ENCODE results near the gene CDKAL1. TPM values are rescaled to one million over a fixed set of nuclear protein-coding genes. Genes with fewer than 3 reads are reported as not detected.

The CDKAL1 gene
- total and polyA plus RNA-seq, 10 of the 15 experiments (the other 5 are each of a cell fraction or from before 2014, with no cell fraction given) = 10.7 to 26.9 (median 17.3) TPM

DNA sequence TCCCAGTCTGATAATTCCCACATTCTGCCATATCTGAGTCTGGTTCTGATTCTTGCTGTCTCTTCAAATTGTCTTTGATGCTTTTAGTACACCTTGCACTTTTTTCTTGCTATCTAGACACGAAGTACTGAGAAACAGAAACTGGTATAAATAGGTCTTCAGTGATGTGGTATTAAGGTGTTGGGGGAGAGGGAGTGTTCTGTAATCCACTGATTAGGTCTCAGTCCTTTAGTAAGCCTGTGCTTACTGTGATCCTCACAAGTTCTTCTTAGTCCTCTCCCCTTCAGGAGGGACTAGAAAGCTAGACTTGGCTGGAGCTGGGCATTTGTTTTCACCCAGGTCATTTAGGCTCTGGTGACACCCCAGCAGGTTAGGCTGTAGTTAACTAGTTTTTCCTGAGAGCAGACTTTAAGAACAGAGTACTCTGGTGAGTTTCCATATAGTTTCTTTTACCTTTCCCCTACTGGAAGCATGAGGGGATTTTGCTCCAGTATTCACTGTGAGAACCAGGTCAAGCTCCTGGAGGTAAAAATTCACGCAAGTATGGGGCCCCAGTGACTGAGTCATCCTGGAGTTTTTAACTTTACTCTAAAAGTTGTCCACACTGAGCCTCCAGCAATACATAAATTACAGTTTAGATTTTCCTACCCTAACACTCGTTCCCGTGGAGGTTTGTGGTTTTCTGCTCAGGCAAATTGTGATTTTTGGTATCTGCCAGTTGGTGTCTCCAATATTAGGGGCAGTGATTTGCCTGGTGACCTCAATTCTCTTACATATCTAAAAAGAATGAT lies 154.6 kb downstream of the CDKAL1 start:
- ATAC-seq (peak; percentile 96), DNase-seq (ENCODE audit: low read depth, low spot score) (peak; percentile 59), FAIRE-seq (peak; percentile 80)
- ChIA-PET RAD21 (ENCODE audit: unreplicated experiment) (interaction anchor here (1.0 to 2.4 kb wide), 2 partner anchors 14 to 19 kb away, joined by 3 to 7 read pairs; no protein-coding TSS in a partner anchor), POLR2A (interaction anchor here (0.6 to 1.4 kb wide), 2 partner anchors 19 to 1354 kb away, joined by 3 read pairs; no protein-coding TSS in a partner anchor), CTCF (interaction anchor here (1.1 to 1.2 kb wide), 2 partner anchors 11 to 66 kb away, joined by 3 to 4 read pairs; no protein-coding TSS in a partner anchor), SMC1A (ENCODE audit: uncharacterized antibody, unreplicated experiment) (interaction anchor here (0.8 to 3.4 kb wide), 10 partner anchors 8 to 315 kb away, joined by 3 to 13 read pairs (median 4); no protein-coding TSS in a partner anchor)
- Histone ChIP-seq H3K9me3 (replicated peaks; ENCODE audit: control insufficient read depth, insufficient read depth, low read length) (no peaks in the 10 kb centered on the region; the same call in 2 of the 3 replicates), H3K4me1 (ENCODE audit: control insufficient read depth, insufficient read depth, low read length) (peaks cover 13% of the 10 kb centered on the region), H3K4me3 (peak overlapping the region; percentile 38; the same call in 1 of the 2 replicates), H3K36me3 (ENCODE audit: control insufficient read depth in 2 of 2, insufficient read depth in 2 of 2, low read length in 1 of 2) (no peaks in the 10 kb centered on the region), H2AFZ (ENCODE audit: control insufficient read depth, low read depth, low read length) (peak overlapping the region; percentile 49), H3K27me3 (replicated peaks in 1 of 2; ENCODE audit: control insufficient read depth in 2 of 2, insufficient read depth in 2 of 2, low read length in 1 of 2) (no peaks in the 10 kb centered on the region), H4K20me1 (ENCODE audit: control insufficient read depth, insufficient read depth) (no peaks in the 10 kb centered on the region), H3K27ac (ENCODE audit: control insufficient read depth, insufficient read depth) (peak overlapping the region; percentile 72), H3K4me2 (ENCODE audit: control insufficient read depth, insufficient read depth) (peak overlapping the region; percentile 77), H3K79me2 (ENCODE audit: control insufficient read depth, insufficient read depth, low read length) (no peaks in the 10 kb centered on the region; the same call in 1 of the 2 replicates), H3K9ac (ENCODE audit: control insufficient read depth, insufficient read depth, low read length) (peak overlapping the region; percentile 60)
- TSS peak; percentile 62 for BruUV-seq (replicated peaks)
- in situ Hi-C loops (cut with MboI) = no loop called here
- intact Hi-C loops (cut with micrococcal nuclease; ENCODE audit: unreplicated experiment) = no loop called here
- 0% methylated on average over 4 of the region's 4 CpGs for WGBS (ENCODE audit: insufficient coverage, insufficient replicate concordance, low lambda C conversion rate, missing lambda C conversion rate)
- TF ChIP-seq SIX5 (IDR thresholded peaks at IDR 0.05; ENCODE audit: low read depth, low read length, severe bottlenecking) (no peak), KAT2A (conservative IDR thresholded peaks at IDR 0.05; ENCODE audit: control insufficient read depth, low read depth, low read length) (no peak), RBBP5 (conservative IDR thresholded peaks at IDR 0.05) (no peak), IRF4 (IDR thresholded peaks at IDR 0.05; ENCODE audit: low read depth, low read length) (peak; percentile 70), HDAC2 (IDR thresholded peaks at IDR 0.05) (no peak), STAT1 (conservative IDR thresholded peaks at IDR 0.05) (no peak), EZH2 (IDR thresholded peaks at IDR 0.05; ENCODE audit: borderline replicate concordance, control insufficient read depth, low read depth, low read length) (no peak), POU2F2 (IDR thresholded peaks at IDR 0.05; ENCODE audit: borderline replicate concordance, low read depth, low read length) (peak; percentile 12; the same call in 1 of the 3 replicates), BACH1 (IDR thresholded peaks at IDR 0.05; ENCODE audit: borderline replicate concordance) (no peak), BRCA1 (IDR thresholded peaks at IDR 0.05; ENCODE audit: low read depth, low read length) (no peak)
- TF ChIP-seq, protein P1, sequence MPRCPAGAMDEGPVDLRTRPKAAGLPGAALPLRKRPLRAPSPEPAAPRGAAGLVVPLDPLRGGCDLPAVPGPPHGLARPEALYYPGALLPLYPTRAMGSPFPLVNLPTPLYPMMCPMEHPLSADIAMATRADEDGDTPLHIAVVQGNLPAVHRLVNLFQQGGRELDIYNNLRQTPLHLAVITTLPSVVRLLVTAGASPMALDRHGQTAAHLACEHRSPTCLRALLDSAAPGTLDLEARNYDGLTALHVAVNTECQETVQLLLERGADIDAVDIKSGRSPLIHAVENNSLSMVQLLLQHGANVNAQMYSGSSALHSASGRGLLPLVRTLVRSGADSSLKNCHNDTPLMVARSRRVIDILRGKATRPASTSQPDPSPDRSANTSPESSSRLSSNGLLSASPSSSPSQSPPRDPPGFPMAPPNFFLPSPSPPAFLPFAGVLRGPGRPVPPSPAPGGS (IDR thresholded peaks at IDR 0.05; ENCODE audit: borderline replicate concordance, insufficient read depth, low read depth, low read length, poor library complexity, severe bottlenecking) = no peak
- TF ChIP-seq, protein P2, sequence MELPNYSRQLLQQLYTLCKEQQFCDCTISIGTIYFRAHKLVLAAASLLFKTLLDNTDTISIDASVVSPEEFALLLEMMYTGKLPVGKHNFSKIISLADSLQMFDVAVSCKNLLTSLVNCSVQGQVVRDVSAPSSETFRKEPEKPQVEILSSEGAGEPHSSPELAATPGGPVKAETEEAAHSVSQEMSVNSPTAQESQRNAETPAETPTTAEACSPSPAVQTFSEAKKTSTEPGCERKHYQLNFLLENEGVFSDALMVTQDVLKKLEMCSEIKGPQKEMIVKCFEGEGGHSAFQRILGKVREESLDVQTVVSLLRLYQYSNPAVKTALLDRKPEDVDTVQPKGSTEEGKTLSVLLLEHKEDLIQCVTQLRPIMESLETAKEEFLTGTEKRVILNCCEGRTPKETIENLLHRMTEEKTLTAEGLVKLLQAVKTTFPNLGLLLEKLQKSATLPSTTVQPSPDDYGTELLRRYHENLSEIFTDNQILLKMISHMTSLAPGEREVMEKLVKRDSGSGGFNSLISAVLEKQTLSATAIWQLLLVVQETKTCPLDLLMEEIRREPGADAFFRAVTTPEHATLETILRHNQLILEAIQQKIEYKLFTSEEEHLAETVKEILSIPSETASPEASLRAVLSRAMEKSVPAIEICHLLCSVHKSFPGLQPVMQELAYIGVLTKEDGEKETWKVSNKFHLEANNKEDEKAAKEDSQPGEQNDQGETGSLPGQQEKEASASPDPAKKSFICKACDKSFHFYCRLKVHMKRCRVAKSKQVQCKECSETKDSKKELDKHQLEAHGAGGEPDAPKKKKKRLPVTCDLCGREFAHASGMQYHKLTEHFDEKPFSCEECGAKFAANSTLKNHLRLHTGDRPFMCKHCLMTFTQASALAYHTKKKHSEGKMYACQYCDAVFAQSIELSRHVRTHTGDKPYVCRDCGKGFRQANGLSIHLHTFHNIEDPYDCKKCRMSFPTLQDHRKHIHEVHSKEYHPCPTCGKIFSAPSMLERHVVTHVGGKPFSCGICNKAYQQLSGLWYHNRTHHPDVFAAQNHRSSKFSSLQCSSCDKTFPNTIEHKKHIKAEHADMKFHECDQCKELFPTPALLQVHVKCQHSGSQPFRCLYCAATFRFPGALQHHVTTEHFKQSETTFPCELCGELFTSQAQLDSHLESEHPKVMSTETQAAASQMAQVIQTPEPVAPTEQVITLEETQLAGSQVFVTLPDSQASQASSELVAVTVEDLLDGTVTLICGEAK (IDR thresholded peaks at IDR 0.05; ENCODE audit: borderline replicate concordance) = no peak
